GM10248 (cell line): Measurements from ENCODE around the gene DGKI.

Experiments
- CTCF ChIA-PET: fragments of 300-600 bp; sonication (Branson Sonifier 250); formaldehyde crosslinking; extraction: SDS; loops from one replicate; lab custom pipeline; 2021; ENCODE audit warnings: antibody characterized with exemption; lab: Yijun Ruan, JAX
- POLR2A ChIA-PET: fragments of 350-650 bp; sonication (Branson Sonifier 250); formaldehyde crosslinking; extraction: SDS; loops from one replicate; lab custom pipeline; 2020; ENCODE audit warnings: antibody characterized with exemption; lab: Yijun Ruan, JAX
- DNase-seq: peaks from one replicate; pipeline ENCODE4 v3.0.0; 2012; ENCODE audit errors: extremely low spot score
- TF ChIP-seq, protein P1 (sequence below): IDR thresholded peaks from 2 replicates; pipeline ENCODE4 v1.5.1; 2012; ENCODE audit warnings: mild to moderate bottlenecking, low read depth; ENCODE audit errors: extremely low read depth, missing control alignments, control extremely low read depth

DGKI gene

DNA sequence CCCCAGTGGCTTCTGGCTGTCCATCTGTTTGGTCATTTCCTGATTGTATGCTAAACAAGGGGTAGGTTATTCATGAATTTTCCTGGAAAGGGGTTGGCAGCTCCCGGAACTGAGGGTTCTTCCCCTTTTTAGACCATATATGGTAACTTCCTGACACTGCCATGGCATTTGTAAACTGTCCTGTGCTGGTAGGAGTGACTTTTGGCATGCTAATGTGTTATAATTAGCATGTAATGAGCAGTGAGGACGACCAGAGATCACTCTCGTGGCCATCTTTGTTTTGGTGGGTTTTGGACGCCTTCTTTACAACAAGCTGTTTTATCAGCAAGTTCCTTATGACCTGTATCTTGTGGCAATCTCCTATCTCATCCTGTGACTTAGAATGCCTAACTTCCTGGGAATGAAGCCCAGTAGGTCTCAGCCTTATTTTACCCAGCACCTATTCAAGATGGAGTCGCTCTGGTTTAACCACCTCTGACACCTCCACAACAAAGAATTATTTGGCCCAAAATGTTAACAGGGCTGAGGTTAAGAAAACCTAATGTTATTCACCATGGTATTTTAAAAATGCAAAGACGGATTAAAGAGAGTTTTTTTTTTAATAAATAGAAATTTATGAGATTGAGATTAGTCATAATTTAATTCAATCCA, 500.9 kb downstream of the DGKI start:
- DNase-seq = no peak
- CTCF ChIA-PET = no interaction called here
- POLR2A ChIA-PET = no interaction called here
- TF ChIP-seq, protein P1, sequence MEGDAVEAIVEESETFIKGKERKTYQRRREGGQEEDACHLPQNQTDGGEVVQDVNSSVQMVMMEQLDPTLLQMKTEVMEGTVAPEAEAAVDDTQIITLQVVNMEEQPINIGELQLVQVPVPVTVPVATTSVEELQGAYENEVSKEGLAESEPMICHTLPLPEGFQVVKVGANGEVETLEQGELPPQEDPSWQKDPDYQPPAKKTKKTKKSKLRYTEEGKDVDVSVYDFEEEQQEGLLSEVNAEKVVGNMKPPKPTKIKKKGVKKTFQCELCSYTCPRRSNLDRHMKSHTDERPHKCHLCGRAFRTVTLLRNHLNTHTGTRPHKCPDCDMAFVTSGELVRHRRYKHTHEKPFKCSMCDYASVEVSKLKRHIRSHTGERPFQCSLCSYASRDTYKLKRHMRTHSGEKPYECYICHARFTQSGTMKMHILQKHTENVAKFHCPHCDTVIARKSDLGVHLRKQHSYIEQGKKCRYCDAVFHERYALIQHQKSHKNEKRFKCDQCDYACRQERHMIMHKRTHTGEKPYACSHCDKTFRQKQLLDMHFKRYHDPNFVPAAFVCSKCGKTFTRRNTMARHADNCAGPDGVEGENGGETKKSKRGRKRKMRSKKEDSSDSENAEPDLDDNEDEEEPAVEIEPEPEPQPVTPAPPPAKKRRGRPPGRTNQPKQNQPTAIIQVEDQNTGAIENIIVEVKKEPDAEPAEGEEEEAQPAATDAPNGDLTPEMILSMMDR = no peak

DNA sequence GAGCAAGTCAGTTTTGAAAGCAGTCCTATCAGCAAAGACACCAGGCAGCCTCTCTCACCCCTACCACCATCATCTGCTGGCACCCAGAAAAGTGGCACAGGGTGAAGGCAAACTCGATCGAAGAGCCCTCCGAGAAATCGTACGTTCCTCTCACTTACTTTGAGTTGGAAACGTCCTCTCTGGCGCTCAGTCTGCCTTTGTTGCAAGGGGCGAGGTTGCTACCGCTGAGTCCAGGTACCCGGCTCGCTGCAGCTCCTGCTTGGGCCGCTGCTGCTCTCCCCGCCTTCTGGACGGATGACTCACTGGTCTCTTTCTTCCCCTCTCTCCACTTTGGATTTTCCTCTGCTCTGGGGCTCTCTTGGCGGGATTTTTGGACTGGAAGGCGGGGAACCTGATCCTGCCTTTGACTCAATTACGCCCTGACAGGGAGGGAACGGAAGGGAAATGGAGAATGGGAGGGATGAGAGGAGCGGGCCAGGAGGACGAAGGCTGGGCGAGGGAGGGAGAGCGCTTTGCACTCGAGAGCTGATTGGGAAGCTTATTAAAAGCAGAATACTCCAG, 503.4 kb downstream of the DGKI start, which contains the start of gene PTN:
PTN (minus strand) TSS at position 453 of the 561 bp plus-strand sequence. CDS start 88,760 bp downstream, outside the sequence.
- no peak for DNase-seq

DNA sequence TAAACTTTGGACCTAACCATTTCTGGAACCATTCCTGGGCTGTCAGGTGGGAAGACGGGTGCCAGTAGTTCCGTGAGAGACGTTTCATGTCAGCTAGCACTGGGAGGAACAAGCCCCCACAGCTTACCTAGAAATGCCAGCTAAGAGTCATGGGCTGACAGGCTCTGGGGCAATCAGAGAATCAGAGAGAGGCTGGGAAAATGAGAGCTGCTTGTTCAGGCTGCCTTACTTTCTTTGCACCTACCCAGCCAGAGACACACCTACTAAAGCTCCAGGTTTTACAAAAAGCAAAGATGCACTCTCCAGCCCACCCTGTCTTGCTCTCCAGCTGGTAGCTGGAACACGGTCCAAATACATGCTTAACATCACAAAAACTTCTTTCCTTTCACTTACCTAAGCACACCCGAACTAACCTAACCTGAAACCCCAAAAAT, 503.9 kb downstream of the DGKI start:
- ChIA-PET CTCF (interaction anchor here (1.1 to 1.4 kb wide), 3 partner anchors 10 to 112 kb away, joined by 3 read pairs; no protein-coding TSS in a partner anchor), POLR2A (no interaction called here)
- TF ChIP-seq, protein P1 = no peak
- DNase-seq = no peak

More for the DNA sequence above, 503.4 kb downstream of the DGKI start, which contains the start of gene PTN:
- CTCF ChIA-PET = interaction anchor here (2.0 kb wide), 1 partner anchor 15 kb away, joined by 6 read pairs; no protein-coding TSS in a partner anchor
- POLR2A ChIA-PET = no interaction called here
- TF ChIP-seq, protein P1 = no peak

DNA sequence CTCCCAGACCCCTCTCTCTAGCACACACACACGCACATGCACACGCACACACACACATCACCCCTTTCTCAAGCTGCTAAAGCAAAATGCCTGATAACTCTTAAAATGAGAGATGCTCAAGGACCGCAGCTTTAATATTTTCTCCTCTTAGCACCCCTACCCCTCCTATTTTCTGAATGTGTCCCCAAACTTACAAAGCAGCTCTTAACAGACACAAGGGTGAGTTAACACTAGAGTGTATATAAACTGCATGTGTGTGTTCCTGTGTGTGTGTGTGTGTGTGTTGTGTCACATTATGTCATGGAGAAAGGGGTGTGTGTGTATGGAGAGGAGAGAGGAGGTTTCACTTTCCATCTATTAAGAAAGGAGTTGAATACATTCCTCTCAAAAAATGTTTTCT, 504.5 kb downstream of the DGKI start:
- ChIA-PET POLR2A (no interaction called here), CTCF (interaction anchor here (1.1 to 1.4 kb wide), 4 partner anchors 10 to 112 kb away, joined by 3 to 4 read pairs (median 3); no protein-coding TSS in a partner anchor)
- DNase-seq = no peak
- TF ChIP-seq, protein P1 = no peak

DNA sequence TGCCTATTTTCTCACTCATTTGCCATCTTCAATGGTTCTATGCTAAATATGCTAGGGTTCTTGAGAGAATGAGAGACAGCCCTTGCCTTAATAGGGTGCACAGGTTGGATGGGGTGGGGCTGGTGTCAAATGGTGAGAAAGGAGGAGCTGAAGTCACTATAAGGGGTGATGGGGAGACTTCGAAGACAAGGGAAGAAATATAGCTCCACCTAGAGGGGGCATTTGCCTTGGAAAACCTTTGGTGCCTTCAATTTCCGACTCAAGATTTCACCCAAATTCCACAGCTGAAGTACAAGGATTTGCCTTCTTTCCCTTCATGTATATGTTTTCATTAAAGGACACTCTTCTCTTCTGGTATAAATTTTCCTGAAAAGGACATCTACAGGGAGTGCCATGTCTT, 508.9 kb downstream of the DGKI start:
- TF ChIP-seq, protein P1 = no peak
- POLR2A ChIA-PET = no interaction called here
- DNase-seq = no peak

DNA sequence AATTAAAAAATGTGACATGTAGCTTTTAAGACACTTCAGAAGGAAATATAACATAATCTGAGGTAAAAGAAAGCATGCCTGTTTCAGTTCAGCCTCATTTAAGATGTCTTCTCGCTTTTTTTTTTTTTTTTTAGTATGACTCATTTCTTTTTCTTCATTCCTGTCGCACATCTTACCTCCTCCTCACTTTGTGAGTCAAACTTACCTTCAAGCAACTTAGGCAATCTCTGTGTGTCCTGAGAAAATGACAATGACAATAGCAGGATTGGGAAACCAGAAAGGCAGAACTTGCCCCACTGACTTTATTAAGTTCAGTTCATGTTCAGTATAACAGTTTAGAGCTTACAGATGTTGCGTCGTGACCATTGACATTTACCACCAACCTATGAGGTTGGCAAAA, 511.0 kb downstream of the DGKI start:
- TF ChIP-seq, protein P1 = no peak
- no peak for DNase-seq
- ChIA-PET CTCF (interaction anchor here (1.7 kb wide), 1 partner anchor 9 kb away, joined by 5 read pairs; no protein-coding TSS in a partner anchor), POLR2A (no interaction called here)

More for the DNA sequence above, 508.9 kb downstream of the DGKI start:
- CTCF ChIA-PET = interaction anchor here (1.4 kb wide), 1 partner anchor 13 kb away, joined by 3 read pairs; no protein-coding TSS in a partner anchor
